ENCODE data around the gene NLRP13. TPM values are rescaled to one million over a fixed set of nuclear protein-coding genes. Genes with fewer than 3 reads are reported as not detected.

The NLRP13 gene
- total and polyA plus RNA-seq, 2 of the 8 experiments (the other 6 are each of a cell fraction or from before 2014, with no cell fraction given): not detected

DNA sequence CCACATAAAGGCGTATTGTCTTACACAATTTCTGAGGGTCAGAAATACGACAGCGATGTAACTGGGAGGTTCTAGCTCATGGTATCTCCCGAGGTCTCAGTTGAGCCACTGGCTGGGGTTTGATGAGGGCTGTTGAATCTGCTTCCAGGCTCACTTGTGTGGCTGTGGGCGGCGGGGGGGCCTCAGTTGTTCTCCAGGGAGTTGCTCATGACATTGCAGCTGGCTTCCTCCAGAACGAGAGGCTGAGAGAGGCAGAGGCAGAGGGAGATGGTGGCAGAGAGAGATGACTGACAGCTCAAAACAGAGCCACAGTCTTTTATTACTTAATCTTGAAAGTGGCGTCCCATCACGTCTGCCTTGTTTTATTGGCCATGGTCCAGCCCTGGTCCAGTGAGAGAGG lies 48.3 kb upstream of the NLRP13 start:
- H3K23ac ChIP-seq (ENCODE audit: insufficient read length): no peak overlapping the region
- H2BK120ac ChIP-seq (replicated peaks; ENCODE audit: low read depth, low read length): no peak overlapping the region
- ChIA-PET POLR2A (ENCODE audit: partially characterized antibody) (no interaction called here), CTCF (ENCODE audit: partially characterized antibody) (no interaction called here)
- no peaks in the 10 kb centered on the region for H3K4me1 ChIP-seq (replicated peaks in 1 of 4; ENCODE audit: control insufficient read depth in 3 of 4, insufficient read depth in 4 of 4, low read length in 3 of 4)
- H2AK5ac ChIP-seq (ENCODE audit: low read depth, low read length): no peak overlapping the region
- peaks cover 58 to 67% of the 10 kb centered on the region in 2 experiments for H3K9me3 ChIP-seq (ENCODE audit: insufficient read depth in 2 of 2, low read depth in 1 of 2, low read length in 1 of 2)
- H3K14ac ChIP-seq (ENCODE audit: insufficient read length): no peak overlapping the region
- H3K4me3 ChIP-seq (ENCODE audit: extremely low read depth in 1 of 4, insufficient read depth in 2 of 4, low read depth in 3 of 4, low read length in 4 of 4): no peak overlapping the region
- H2BK15ac ChIP-seq (ENCODE audit: low read length): no peak overlapping the region
- H3K27me3 ChIP-seq (replicated peaks in 1 of 4; ENCODE audit: control insufficient read depth in 3 of 4, extremely low read depth in 1 of 4, insufficient read depth in 3 of 4, low read length in 3 of 4): no peaks in the 10 kb centered on the region
- FAIRE-seq (no peak), DNase-seq (ENCODE audit: low read depth in 1 of 2, low spot score in 2 of 2) (no peak)
- no peak overlapping the region for H2BK12ac ChIP-seq (ENCODE audit: low read depth, low read length)
- no peak overlapping the region for H2BK5ac ChIP-seq (ENCODE audit: low read depth, low read length)
- no peaks in the 10 kb centered on the region for H3K23me2 ChIP-seq (ENCODE audit: low read depth, low read length)
- no peak overlapping the region for H4K5ac ChIP-seq (ENCODE audit: insufficient read length, low read depth, low read length)
- no peak overlapping the region for H4K8ac ChIP-seq (ENCODE audit: extremely low read depth, insufficient read depth, low read length)
- H3K9ac ChIP-seq (replicated peaks in 1 of 4; ENCODE audit: extremely low read depth in 1 of 4, low read depth in 3 of 4, low read length in 3 of 4): no peak overlapping the region
- H3K27ac ChIP-seq (ENCODE audit: low read depth, low read length): no peak overlapping the region
- H2BK20ac ChIP-seq (ENCODE audit: low read length): no peak overlapping the region
- no peak overlapping the region for H3K18ac ChIP-seq (ENCODE audit: extremely low read depth, low read length)
- H2AFZ ChIP-seq (ENCODE audit: low read length): no peak overlapping the region
- no peaks in the 10 kb centered on the region for H3K79me2 ChIP-seq (ENCODE audit: control insufficient read depth in 1 of 2, insufficient read depth in 2 of 2, low read length in 2 of 2)
- H4K20me1 ChIP-seq (replicated peaks in 1 of 2; ENCODE audit: control insufficient read depth in 1 of 2, insufficient read depth in 2 of 2, low read length in 2 of 2): no peaks in the 10 kb centered on the region
- WGBS, 2 experiments (ENCODE audit: extremely low coverage in 1 of 2, insufficient coverage in 1 of 2, insufficient read length in 1 of 2, insufficient replicate concordance in 2 of 2, low coverage in 1 of 2, low lambda C conversion rate in 2 of 2, missing lambda C conversion rate in 1 of 2): 76% methylated on average over 9 of the region's 9 CpGs; no CpG with 5 or more reads in 1 of the 2 experiments
- H4K91ac ChIP-seq (replicated peaks; ENCODE audit: insufficient read length, low read length): no peak overlapping the region
- no peak overlapping the region for H3K4me2 ChIP-seq (ENCODE audit: insufficient read depth in 1 of 2, low read depth in 2 of 2, low read length in 2 of 2)
- H3K79me1 ChIP-seq (ENCODE audit: low read depth, low read length): no peaks in the 10 kb centered on the region
- peaks cover 0 to 3% (median 0%) of the 10 kb centered on the region in 4 experiments; a peak in 1 of 8 replicates for H3K36me3 ChIP-seq (ENCODE audit: control insufficient read depth in 2 of 4, insufficient read depth in 4 of 4, low read length in 3 of 4)
- H3K56ac ChIP-seq (replicated peaks; ENCODE audit: insufficient read length, low read depth, low read length): no peak overlapping the region
- no peak overlapping the region for H3K4ac ChIP-seq (replicated peaks; ENCODE audit: insufficient read length, low read depth, low read length)
- TF ChIP-seq CREB1 (IDR thresholded peaks at IDR 0.05) (no peak), JUN (IDR thresholded peaks at IDR 0.05; ENCODE audit: low read depth, low read length) (no peak), POLR2AphosphoS5 (IDR thresholded peaks at IDR 0.05; ENCODE audit: low read depth, low read length) (no peak)

Data from H1 (cell line).